GM12874 (cell line): ENCODE data around the gene BROX.

Source experiments
- CTCF ChIP-seq: IDR thresholded peaks from 2 replicates; pipeline ENCODE4 v1.5.1; 2011; ENCODE audit warnings: low read depth, mild to moderate bottlenecking, control low read depth, low read length, moderate library complexity; ENCODE audit not compliant: insufficient read depth

The BROX gene

GRCh38 chr1:222769971-222770620, 57.7 kb downstream of the BROX start:
- TF ChIP-seq CTCF = no peak

- TF ChIP-seq CTCF = no peak
Observed at GRCh38 chr1:222772996-222773379, 60.6 kb downstream of the BROX start.

- TF ChIP-seq CTCF = no peak
Observed at GRCh38 chr1:222777463-222777862, 65.1 kb downstream of the BROX start.

DNA sequence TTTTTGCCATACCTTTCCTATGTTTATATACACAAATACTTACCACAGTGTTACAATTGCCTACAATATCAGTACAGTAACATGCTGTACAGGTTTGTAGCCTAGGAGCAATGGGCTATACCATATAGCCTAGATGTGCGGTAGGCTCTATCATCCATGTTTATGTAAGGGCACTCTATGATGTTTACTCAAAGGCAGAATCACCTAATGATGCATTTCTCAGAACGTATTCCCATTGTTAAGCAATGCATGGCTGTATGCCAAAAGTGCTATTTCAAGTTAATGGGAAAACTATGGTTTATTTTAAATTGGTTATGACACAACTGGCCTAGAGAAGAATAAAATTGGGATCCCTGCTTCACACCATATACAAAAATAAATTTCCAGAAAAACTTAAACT, 65.6 kb downstream of the BROX start:
- no peak for TF ChIP-seq CTCF

DNA sequence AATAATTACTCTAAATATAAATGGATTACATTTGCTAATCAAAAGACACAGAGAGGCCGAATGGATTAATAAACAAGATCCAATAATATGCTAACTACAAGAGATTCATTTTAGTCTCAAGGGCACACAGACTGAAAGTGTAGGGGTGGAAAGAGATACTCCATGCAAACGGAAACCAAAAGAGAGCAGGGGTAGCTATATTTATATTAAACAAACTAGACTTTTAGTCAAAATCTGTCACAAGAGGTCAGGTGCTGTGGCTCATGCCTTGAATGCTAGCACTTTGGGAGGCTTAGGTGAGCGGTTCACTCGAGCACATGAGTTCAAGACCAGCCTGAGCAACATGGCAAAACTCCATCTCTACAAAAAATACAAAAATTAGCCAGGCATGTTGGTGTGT, 68.9 kb downstream of the BROX start:
- no peak for TF ChIP-seq CTCF

GRCh38 chr1:222783051-222783450, 70.7 kb downstream of the BROX start:
- no peak for TF ChIP-seq CTCF

GRCh38 chr1:222784371-222784770, 72.0 kb downstream of the BROX start:
- TF ChIP-seq CTCF = no peak
